Right ventricle myocardium superior (tissue), 1 donor: ENCODE results near the gene STIM2. TPM values are rescaled to one million over a fixed set of nuclear protein-coding genes. Genes with fewer than 3 reads are reported as not detected.
A peak's percentile ranks its signal among the peaks of the same experiment; 100 is the strongest.

Experiments used
- ATAC-seq: fragments of 200-7000 bp; cut with Tn5 transposase; one replicate; pipeline ENCODE4 v1.9.1; 2020; ENCODE audit warnings: mild to moderate bottlenecking; ENCODE audit not compliant: poor library complexity
- DNase-seq: peaks from one replicate; pipeline ENCODE4 v3.0.0-alpha.2; 2020
- intact Hi-C: fragments of 100-400 bp; cut with DNase I; formaldehyde crosslinking; loops from one replicate; pipeline ENCODE4 v1.11.2; 2022
- total RNA-seq: library from RNA; stranded (reverse); fragmentation: NEBNext Ultra II Directional; extraction: Animal tissue kit (Norgen Biotek cat#: 25700); gene quantifications from one replicate; pipeline ENCODE4 v1.2.1, GENCODE V29; 2021
- donor health status: DM: no; HTN: yes; CAD: no; lungs with severe emphysema.

STIM2 gene
- total RNA-seq, 1 donor from 2014 or later, result 9.7 TPM

GRCh38 chr4:26936284-26937065 is 75.8 kb downstream of the STIM2 start:
- no peak for ATAC-seq
- DNase-seq, result no peak
- intact Hi-C loops, result no loop called here

GRCh38 chr4:26937139-26937538 is 76.5 kb downstream of the STIM2 start:
- intact Hi-C loops, result no loop called here
- ATAC-seq, result no peak
- DNase-seq, result no peak

DNA sequence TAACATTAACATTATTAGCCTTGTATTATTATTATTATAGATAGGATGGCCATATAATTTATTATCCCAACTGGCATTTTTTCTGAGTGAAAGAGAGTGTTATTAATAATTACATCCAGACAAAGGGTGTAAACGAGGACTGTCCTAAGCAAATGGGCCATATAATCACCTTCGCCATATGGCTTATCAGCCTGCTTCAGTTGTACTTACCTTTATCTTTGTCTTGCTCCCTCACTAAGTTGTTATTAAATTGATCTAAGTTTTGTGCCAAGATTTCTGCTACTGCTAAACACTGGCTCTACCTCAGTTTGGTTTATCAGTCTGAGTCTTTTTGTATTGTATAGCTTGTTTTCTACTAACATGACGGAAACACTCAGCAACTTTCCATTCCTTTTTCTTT is 76.9 kb downstream of the STIM2 start:
- ATAC-seq (no peak), DNase-seq (no peak)
- intact Hi-C loops, result no loop called here

DNA sequence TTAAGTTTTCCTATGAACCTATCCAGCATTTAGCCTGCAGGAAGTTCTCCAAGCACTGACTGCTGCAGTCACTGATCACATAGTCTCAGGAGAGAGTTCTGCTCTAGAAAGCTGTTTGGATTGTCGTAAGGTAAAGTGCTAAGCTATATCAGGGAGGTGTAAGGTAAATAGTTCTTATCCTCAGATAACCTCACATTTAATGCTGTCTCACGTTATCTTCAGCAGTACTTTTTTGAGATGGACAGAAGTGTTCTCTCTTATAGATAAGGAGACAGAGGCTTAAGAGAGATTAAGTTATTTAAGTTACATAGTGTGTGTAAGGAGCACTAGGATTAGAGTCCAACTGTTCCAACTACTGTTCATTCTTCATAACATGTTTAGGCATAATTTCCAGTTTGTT is 77.9 kb downstream of the STIM2 start:
- intact Hi-C loops, result no loop called here

GRCh38 chr4:26941951-26942350 is 81.3 kb downstream of the STIM2 start:
- intact Hi-C loops, result no loop called here
- DNase-seq (no peak), ATAC-seq (no peak)

More for the DNA sequence above, 77.9 kb downstream of the STIM2 start:
- DNase-seq, result no peak
- ATAC-seq, result no peak

GRCh38 chr4:26942871-26943270 is 82.2 kb downstream of the STIM2 start:
- DNase-seq (no peak), ATAC-seq (no peak)
- intact Hi-C loops, result no loop called here

GRCh38 chr4:26943391-26943790 is 82.8 kb downstream of the STIM2 start:
- DNase-seq (no peak), ATAC-seq (peak; percentile 20)

GRCh38 chr4:26945794-26946193 is 85.2 kb downstream of the STIM2 start:
- DNase-seq, result no peak
- intact Hi-C loops, result no loop called here
- no peak for ATAC-seq

More at GRCh38 chr4:26943391-26943790, 82.8 kb downstream of the STIM2 start:
- intact Hi-C loops, result no loop called here

DNA sequence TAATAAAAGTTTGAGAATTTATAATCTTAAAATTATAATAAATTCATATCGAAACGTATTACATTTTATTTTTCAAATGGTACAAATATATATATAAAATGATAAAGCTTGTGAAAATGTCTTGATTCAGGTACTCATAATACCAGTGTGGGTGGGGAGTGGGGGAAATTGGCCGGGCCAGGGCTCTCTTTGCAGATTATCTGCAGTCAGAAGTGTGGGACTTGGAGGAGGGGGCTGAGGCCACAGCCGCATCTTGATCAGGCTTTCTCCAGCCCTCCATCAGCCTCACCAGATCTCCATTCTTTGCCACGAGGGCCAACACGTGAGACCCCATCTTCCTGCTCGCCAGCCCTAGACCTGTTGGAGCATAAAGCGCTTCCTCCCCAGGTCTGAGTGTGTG is 86.7 kb downstream of the STIM2 start:
- intact Hi-C loops, result no loop called here
- ATAC-seq, result no peak
- DNase-seq, result no peak

GRCh38 chr4:26950446-26950845 is 89.8 kb downstream of the STIM2 start:
- DNase-seq (no peak), ATAC-seq (no peak)
- intact Hi-C loops, result no loop called here

DNA sequence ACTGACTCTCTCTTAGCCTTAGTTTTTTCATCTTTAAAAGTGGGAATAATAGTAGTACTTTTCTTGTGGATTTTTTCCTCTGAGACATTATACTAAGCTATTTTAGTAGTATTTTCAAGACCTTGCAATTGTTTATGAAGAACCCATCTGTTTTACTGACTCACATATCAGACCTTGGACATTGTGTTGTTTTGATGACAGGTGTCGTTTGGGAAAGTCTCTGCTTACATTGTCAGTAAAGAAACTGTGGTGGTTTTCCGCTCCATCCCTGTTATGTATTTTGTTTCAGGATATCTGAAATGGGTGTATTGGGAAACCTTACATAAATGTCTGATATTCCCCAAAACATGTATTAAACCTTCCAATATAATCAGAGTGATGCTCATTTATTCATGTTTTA is 92.2 kb downstream of the STIM2 start:
- no peak for DNase-seq
- intact Hi-C loops, result no loop called here
- ATAC-seq, result no peak

DNA sequence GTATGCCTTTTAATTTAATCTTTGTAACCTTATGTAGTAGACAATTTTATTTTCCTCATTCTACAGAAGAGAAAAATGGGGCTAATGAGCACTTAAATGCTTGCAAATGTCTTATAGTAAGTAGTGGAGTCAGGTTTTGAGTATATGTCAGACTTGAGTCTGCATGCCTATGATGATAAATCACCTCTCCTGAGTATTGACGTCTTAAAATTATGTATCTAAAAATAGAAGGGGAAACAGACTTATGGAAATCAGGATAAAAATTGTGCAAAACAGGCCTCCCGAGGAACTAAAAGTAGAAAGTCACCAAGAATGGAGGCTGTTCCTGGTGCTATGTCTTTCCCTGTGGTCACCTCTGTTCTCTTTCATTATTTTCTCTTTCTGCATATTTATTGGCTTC is 92.7 kb downstream of the STIM2 start:
- ATAC-seq (no peak), DNase-seq (no peak)
- intact Hi-C loops, result no loop called here

DNA sequence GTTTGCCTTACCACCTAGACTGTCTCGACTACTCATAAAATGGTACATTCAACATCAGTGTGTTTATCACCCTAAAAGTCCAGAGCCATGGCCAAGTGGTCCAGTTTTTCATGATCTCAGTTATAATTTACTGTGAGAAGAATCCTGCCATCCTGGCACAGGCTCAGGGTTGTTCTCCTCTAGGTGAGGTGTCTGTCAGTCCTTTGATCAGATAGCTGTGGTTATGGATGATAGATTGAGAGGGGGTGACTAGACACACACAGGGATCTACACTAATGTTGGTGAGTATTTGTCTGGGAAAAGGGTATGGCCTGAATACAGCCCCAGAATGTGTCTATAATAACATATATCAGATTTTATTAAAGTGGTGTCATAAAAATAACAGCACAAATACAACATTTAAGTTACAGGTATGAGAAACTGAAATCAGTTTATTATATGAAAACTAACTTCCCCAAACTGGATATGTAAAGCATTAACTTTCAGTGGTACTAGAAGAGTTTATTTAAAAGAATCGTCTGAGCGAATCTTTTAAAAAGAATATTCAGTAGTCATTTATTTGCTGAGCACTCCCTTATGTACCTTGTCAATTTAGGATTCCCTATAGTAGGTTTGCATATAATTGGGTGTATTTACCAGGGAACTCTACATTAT is 93.3 kb downstream of the STIM2 start:
- no peak for DNase-seq
- intact Hi-C loops, result no loop called here
- ATAC-seq, result no peak

GRCh38 chr4:26955241-26955640 is 94.6 kb downstream of the STIM2 start:
- ATAC-seq (no peak), DNase-seq (no peak)
- intact Hi-C loops, result no loop called here

DNA sequence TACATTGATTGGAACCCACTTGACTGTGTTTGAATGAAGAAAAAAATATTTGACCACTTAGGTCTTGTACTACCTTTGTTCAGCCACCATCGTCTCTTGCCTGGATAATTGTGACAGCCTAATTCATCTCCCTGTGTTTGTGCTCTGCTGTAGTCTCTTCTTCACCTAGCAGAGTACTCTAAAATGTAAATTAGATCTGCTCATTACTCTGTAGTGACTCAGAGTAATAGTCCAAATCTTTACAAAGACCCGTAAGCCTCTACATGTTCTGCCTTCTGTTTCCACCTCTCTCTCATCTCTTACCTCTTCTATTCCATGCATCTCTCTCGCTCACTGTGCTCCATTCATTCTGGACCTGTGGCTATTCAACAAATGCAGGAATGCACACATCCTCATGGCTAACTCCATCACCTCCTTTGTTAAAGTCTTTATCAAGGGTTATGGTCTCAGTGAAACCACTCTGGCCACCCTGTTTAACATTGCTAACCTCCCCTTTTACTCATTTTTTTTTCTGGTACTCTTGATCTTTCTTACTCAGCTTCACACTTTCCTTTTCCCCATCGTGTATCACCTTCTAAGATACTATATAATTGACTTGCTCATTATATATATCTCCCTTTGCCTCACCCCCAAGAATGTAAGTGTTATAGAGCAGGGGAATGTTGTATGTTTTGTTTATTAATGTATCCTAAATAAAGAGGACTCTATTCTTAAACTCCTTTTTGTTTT is 98.4 kb downstream of the STIM2 start:
- no peak for ATAC-seq
- intact Hi-C loops, result no loop called here
- no peak for DNase-seq

DNA sequence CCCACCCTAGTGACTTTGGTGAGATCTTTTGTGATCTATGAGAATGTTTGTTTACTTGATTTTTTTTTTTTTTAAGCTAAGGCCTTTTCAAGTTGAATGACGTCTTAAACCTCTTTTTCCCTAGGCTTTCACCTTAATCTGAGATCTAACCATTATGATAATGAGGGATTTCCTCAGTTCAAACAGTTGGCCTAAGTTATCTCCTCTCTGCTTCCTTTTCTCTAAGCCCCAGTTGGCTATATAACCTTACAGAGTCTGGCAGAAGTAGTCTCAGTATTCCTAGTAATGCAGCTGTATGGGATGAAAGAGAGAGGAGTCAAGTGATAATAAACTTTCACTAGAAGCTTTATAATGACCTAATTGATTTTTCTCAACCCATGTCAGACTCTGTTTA is 99.0 kb downstream of the STIM2 start:
- intact Hi-C loops, result no loop called here
- DNase-seq (no peak), ATAC-seq (no peak)

DNA sequence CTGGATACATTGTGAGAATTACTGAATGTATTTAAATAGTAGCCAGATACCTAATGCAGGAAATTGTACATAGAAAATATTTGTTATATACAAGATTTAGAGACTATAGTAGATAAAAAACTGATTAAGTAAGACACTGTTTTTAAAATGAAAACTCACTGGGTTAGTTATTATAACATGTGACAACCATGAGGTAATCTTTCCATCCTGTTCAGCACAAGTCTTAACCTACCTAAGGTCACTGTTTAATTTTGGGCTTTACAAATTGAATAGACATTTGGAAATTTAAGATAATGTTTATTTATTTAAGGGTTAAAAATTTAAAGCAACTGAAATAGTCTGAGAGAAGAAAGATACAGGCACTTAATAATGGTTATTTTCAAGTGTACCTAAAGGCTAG is 102.1 kb downstream of the STIM2 start:
- no peak for ATAC-seq
- intact Hi-C loops, result no loop called here
- DNase-seq, result no peak

DNA sequence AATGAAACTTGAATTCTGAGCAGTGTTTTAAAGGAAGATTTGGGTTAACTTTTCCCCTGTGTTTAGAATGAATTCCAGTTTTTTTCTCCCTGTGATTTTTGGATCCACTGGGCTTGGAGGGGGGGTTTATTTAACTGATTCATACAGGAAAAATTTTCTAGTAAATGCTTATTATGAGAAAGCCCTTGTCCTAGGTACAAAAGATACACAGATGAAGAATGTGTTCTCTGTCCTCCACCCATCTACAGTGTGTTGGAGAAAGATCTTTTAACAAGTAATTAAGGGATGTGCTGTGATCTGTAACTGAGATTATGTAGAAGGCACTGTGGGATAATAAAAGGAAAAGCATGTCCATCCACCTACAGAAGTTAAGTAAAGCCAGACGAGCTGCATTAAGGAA is 103.9 kb downstream of the STIM2 start:
- no peak for DNase-seq
- intact Hi-C loops, result no loop called here
- ATAC-seq, result no peak

DNA sequence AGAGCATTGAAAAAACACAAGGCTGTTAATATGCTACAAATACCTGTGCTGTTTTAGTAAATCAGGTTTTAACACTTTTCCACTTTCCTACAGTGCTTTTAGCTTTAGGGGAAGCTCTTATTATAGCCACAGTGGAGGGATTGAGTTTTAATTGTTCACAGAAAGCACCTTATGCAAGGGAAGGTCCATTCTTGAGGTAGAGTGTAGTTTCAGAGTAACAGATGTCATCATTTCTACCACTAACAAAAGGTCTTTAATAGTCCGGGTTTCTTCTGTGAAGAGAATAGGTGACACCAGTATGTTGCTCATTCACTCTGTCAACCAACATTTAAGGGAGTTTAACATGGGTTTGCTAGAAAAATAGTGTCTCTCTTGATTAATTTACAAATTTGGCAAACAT is 104.4 kb downstream of the STIM2 start:
- intact Hi-C loops, result no loop called here
- no peak for ATAC-seq
- DNase-seq, result no peak
